ENCODE results near the gene CYP46A1.
"Not testable (repeated sequence)": the region's sequence is repeated elsewhere in the genome, so short reads cannot be mapped to it uniquely, and the experiment has no call there.

Gene CYP46A1

GRCh38 chr14:99760817-99761216 lies 76.7 kb downstream of the CYP46A1 start:
- DNase-seq: no peak

GRCh38 chr14:99762911-99763310 lies 78.8 kb downstream of the CYP46A1 start:
- not testable (repeated sequence) for DNase-seq

- DNase-seq: no peak
Measured at GRCh38 chr14:99763527-99764221, 79.6 kb downstream of the CYP46A1 start.

GRCh38 chr14:99764222-99764706 lies 80.2 kb downstream of the CYP46A1 start:
- DNase-seq: no peak

- DNase-seq: no peak
Measured at GRCh38 chr14:99768381-99768780, 84.3 kb downstream of the CYP46A1 start.

GRCh38 chr14:99769123-99769522 lies 85.0 kb downstream of the CYP46A1 start:
- DNase-seq: no peak

- no peak for DNase-seq
Measured at GRCh38 chr14:99769799-99770198, 85.7 kb downstream of the CYP46A1 start.

GRCh38 chr14:99772371-99773283 lies 88.5 kb downstream of the CYP46A1 start:
- DNase-seq: no peak

GRCh38 chr14:99773521-99774497 lies 89.7 kb downstream of the CYP46A1 start:
- no peak for DNase-seq

- no peak for DNase-seq
Measured at GRCh38 chr14:99774556-99775307, 90.6 kb downstream of the CYP46A1 start.

GRCh38 chr14:99775351-99775750 lies 91.3 kb downstream of the CYP46A1 start:
- no peak for DNase-seq

Measured in NCI-H2171 (cell line).